ENCODE results near the gene MNAT1.
"Not testable (repeated sequence)": the region's sequence is repeated elsewhere in the genome, so short reads cannot be mapped to it uniquely, and the experiment has no call there.

Gene MNAT1

DNA sequence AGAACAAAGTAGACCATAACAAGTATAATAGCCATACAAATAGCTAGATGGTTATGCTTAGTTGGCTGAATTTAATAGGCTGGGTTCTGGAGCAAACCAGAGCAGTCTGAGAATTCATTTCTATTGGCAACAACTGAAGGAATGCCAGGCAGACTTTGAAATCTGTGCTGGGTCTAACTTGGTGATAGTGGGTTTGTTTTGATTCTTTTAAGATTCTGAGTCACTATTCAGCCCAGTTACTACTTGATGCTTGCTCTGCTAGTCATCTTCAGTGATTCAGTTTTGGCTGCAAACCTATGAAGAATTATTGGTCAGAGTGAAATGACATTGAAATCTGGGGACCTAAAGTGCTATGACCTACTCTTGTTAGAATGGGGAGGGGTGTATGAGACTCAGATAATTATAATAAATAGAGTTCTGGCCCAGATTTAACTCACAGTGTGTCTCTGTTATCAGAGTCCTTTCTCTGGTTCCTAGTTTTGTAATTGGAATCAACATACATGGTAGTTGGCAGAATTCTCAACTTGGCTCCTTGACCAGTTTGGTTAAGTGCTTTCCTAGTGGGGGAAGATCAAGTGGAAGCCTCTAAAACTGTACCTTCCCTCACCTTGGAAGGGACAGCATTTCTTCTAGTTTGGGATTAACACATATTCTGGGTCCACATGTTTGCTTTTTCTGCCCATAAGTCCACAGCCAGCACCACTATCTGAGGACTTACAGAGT is 43.5 kb downstream of the MNAT1 start:
- no peaks in the 10 kb centered on the region for H3K4me1 Mint-ChIP-seq
- H3K4me3 Mint-ChIP-seq, result no peak overlapping the region
- TF ChIP-seq, protein P1, sequence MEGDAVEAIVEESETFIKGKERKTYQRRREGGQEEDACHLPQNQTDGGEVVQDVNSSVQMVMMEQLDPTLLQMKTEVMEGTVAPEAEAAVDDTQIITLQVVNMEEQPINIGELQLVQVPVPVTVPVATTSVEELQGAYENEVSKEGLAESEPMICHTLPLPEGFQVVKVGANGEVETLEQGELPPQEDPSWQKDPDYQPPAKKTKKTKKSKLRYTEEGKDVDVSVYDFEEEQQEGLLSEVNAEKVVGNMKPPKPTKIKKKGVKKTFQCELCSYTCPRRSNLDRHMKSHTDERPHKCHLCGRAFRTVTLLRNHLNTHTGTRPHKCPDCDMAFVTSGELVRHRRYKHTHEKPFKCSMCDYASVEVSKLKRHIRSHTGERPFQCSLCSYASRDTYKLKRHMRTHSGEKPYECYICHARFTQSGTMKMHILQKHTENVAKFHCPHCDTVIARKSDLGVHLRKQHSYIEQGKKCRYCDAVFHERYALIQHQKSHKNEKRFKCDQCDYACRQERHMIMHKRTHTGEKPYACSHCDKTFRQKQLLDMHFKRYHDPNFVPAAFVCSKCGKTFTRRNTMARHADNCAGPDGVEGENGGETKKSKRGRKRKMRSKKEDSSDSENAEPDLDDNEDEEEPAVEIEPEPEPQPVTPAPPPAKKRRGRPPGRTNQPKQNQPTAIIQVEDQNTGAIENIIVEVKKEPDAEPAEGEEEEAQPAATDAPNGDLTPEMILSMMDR (IDR thresholded peaks at IDR 0.05), result no peak
- H3K27me3 Mint-ChIP-seq (ENCODE audit: low read depth, poor library complexity), result no peaks in the 10 kb centered on the region
- DNase-seq, result no peak
- H3K27ac Mint-ChIP-seq, result no peak overlapping the region
- H3K36me3 Mint-ChIP-seq (ENCODE audit: low read depth), result peaks cover 7% of the 10 kb centered on the region
- H3K9me3 Mint-ChIP-seq, result no peaks in the 10 kb centered on the region

DNA sequence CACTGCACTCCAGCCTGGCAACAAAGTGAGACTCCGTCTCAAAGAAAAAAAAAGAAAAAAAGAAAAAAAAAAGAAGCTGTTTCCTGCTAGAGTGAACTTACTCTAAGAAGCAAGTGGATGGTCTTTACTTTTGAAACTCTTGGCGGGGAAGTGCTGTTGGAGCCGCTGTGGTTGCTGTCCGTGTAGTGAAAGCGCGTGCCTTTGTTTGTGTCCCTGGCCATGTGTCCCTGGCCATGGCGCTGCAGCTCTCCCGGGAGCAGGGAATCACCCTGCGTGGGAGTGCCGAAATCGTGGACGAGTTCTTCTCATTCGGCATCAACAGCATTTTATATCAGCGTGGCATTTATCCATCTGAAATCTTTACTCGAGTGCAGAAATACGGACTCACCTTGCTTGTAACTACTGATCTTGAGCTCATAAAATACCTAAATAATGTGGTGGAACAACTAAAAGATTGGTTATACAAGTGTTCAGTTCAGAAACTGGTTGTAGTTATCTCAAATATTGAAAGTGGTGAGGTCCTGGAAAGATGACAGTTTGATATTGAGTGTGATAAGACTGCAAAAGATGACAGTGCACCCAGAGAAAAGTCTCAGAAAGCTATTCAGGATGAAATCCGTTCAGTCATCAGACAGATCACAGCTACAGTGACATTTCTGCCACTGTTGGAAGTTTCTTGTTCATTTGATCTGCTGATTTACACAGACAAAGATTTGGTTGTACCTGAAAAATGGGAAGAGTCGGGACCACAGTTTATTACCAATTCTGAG is 45.4 kb downstream of the MNAT1 start:
- H3K4me3 Mint-ChIP-seq; H3K9me3 Mint-ChIP-seq; H3K4me1 Mint-ChIP-seq; DNase-seq; H3K27me3 Mint-ChIP-seq (ENCODE audit: low read depth, poor library complexity); H3K36me3 Mint-ChIP-seq (ENCODE audit: low read depth): not testable (repeated sequence)
- peak overlapping the region; percentile 52 for H3K27ac Mint-ChIP-seq

GRCh38 chr14:60780558-60780957 is 46.0 kb downstream of the MNAT1 start:
- not testable (repeated sequence) for H3K4me1 Mint-ChIP-seq; H3K9me3 Mint-ChIP-seq; H3K36me3 Mint-ChIP-seq (ENCODE audit: low read depth); H3K27ac Mint-ChIP-seq; H3K27me3 Mint-ChIP-seq (ENCODE audit: low read depth, poor library complexity); H3K4me3 Mint-ChIP-seq; DNase-seq

DNA sequence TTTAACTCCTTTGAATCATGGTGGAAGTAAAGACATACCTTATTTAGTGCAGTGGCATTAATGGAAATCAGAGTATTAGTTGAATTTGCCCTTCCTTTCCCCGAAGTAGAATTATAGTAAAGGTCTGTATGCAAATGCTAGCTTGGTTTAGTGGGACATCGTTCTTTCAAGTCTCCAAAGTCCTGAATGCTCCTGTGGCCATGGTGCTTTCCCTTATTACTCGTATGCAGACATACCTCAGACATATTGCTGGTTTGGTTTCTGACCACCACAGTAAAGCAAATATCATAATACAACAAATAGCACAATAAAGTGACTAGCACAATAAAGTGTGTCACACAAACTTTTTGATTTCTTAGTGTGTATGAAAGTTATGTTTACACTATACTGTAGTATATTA is 52.3 kb downstream of the MNAT1 start:
- Mint-ChIP-seq H3K9me3 (peaks cover 9% of the 10 kb centered on the region), H3K36me3 (ENCODE audit: low read depth) (peaks cover 28% of the 10 kb centered on the region), H3K27me3 (ENCODE audit: low read depth, poor library complexity) (no peaks in the 10 kb centered on the region), H3K27ac (no peak overlapping the region), H3K4me1 (no peaks in the 10 kb centered on the region), H3K4me3 (no peak overlapping the region)
- DNase-seq, result no peak
- TF ChIP-seq, protein P1 (IDR thresholded peaks at IDR 0.05), result no peak

GRCh38 chr14:60789656-60790055 is 55.1 kb downstream of the MNAT1 start:
- H3K4me3 Mint-ChIP-seq, result no peak overlapping the region
- no peak for DNase-seq
- no peak overlapping the region for H3K27ac Mint-ChIP-seq
- peaks cover 42% of the 10 kb centered on the region for H3K36me3 Mint-ChIP-seq (ENCODE audit: low read depth)
- TF ChIP-seq, protein P1 (IDR thresholded peaks at IDR 0.05), result no peak
- H3K9me3 Mint-ChIP-seq, result peaks cover 9% of the 10 kb centered on the region
- H3K27me3 Mint-ChIP-seq (ENCODE audit: low read depth, poor library complexity), result no peaks in the 10 kb centered on the region
- H3K4me1 Mint-ChIP-seq, result no peaks in the 10 kb centered on the region

GRCh38 chr14:60790850-60791249 is 56.3 kb downstream of the MNAT1 start:
- TF ChIP-seq, protein P1 (IDR thresholded peaks at IDR 0.05), result no peak
- Mint-ChIP-seq H3K4me1 (no peaks in the 10 kb centered on the region), H3K27ac (no peak overlapping the region), H3K36me3 (ENCODE audit: low read depth) (peaks cover 47% of the 10 kb centered on the region), H3K27me3 (ENCODE audit: low read depth, poor library complexity) (no peaks in the 10 kb centered on the region), H3K4me3 (no peak overlapping the region), H3K9me3 (peaks cover 9% of the 10 kb centered on the region)
- no peak for DNase-seq

DNA sequence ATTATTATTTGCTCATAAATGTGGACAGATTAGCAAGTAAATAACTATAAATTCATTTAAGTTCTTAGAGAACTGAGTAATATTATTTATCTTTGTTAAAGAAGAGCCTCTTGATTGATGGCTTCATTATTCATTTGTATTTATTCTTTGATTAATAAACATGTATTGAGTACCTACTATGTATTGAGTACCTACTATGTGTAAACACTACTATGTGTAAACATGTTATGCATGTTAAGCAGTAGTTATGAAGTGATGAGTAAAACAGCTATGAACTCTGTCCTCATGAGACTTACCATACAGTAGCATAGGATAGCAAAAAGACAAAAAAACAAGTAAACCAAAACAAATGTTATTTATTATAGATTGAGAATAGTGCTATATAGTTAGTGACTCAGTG is 61.9 kb downstream of the MNAT1 start:
- no peak overlapping the region for H3K27ac Mint-ChIP-seq
- DNase-seq, result no peak
- H3K4me3 Mint-ChIP-seq, result no peak overlapping the region
- H3K27me3 Mint-ChIP-seq (ENCODE audit: low read depth, poor library complexity), result no peaks in the 10 kb centered on the region
- H3K4me1 Mint-ChIP-seq, result no peaks in the 10 kb centered on the region
- H3K9me3 Mint-ChIP-seq, result no peaks in the 10 kb centered on the region
- TF ChIP-seq, protein P1 (IDR thresholded peaks at IDR 0.05), result no peak
- H3K36me3 Mint-ChIP-seq (ENCODE audit: low read depth), result peaks cover 62% of the 10 kb centered on the region
